ENCODE measurements around the gene PKD2L1.
"Not testable (repeated sequence)": the region's sequence is repeated elsewhere in the genome, so short reads cannot be mapped to it uniquely, and the experiment has no call there.

The PKD2L1 gene

GRCh38 chr10:100328198-100328597 lies 1.8 kb downstream of the PKD2L1 start:
- no peak for DNase-seq

- no peak for DNase-seq
These were observed 2.4 kb downstream of the PKD2L1 start for GRCh38 chr10:100327718-100328009.

- DNase-seq: no peak
These were observed 2.9 kb downstream of the PKD2L1 start for GRCh38 chr10:100327007-100327717.

- DNase-seq: no peak
These were observed 4.9 kb downstream of the PKD2L1 start for GRCh38 chr10:100325158-100325557.

GRCh38 chr10:100319707-100320402 lies 10.2 kb downstream of the PKD2L1 start:
- DNase-seq: no peak

- no peak for DNase-seq
These were observed 11.8 kb downstream of the PKD2L1 start for GRCh38 chr10:100318207-100318606.

- no peak for DNase-seq
These were observed 14.4 kb downstream of the PKD2L1 start for GRCh38 chr10:100315615-100316014.

GRCh38 chr10:100311298-100311697 lies 18.7 kb downstream of the PKD2L1 start:
- DNase-seq: no peak

- no peak for DNase-seq
These were observed 22.3 kb downstream of the PKD2L1 start for GRCh38 chr10:100307684-100308083.

- no peak for DNase-seq
These were observed 23.2 kb downstream of the PKD2L1 start for GRCh38 chr10:100306861-100307260.

- DNase-seq: no peak
These were observed 25.6 kb downstream of the PKD2L1 start for GRCh38 chr10:100304414-100304813.

GRCh38 chr10:100303724-100304319 lies 26.2 kb downstream of the PKD2L1 start:
- no peak for DNase-seq

- not testable (repeated sequence) for DNase-seq
These were observed 28.9 kb downstream of the PKD2L1 start for GRCh38 chr10:100301123-100301522.

- no peak for DNase-seq
These were observed 32.8 kb downstream of the PKD2L1 start for GRCh38 chr10:100297242-100297641.

- DNase-seq: no peak
These were observed 37.0 kb downstream of the PKD2L1 start for GRCh38 chr10:100293066-100293465.

GRCh38 chr10:100292300-100292699 lies 37.7 kb downstream of the PKD2L1 start:
- DNase-seq: not testable (repeated sequence)

GRCh38 chr10:100291356-100291755 lies 38.7 kb downstream of the PKD2L1 start:
- no peak for DNase-seq

GRCh38 chr10:100289641-100290040 lies 40.4 kb downstream of the PKD2L1 start:
- DNase-seq: no peak

- DNase-seq: no peak
These were observed 41.8 kb downstream of the PKD2L1 start for GRCh38 chr10:100288196-100288595.

GRCh38 chr10:100287756-100288155 lies 42.3 kb downstream of the PKD2L1 start:
- DNase-seq: no peak

GRCh38 chr10:100286051-100287033 lies 43.7 kb downstream of the PKD2L1 start, which contains the start of gene BLOC1S2:
Gene BLOC1S2, minus strand, starts transcription at chr10:100286680. Its CDS starts 21 bp downstream, at chr10:100286659.
- peak; percentile 97 for DNase-seq

- not testable (repeated sequence) for DNase-seq
These were observed 44.7 kb downstream of the PKD2L1 start for GRCh38 chr10:100285326-100285725.

- DNase-seq: no peak
These were observed 47.1 kb downstream of the PKD2L1 start for GRCh38 chr10:100282907-100283306.
